DMS53 (cell line): ENCODE results near the gene ZNF445.
"Not testable (repeated sequence)": the region's sequence is repeated elsewhere in the genome, so short reads cannot be mapped to it uniquely, and the experiment has no call there.

Experiments
- DNase-seq: peaks from one replicate; lab custom pipeline; 2025; lab: John Stamatoyannopoulos, UW

The ZNF445 gene

GRCh38 chr3:44477312-44478030 is at the start of gene ZNF445:
ZNF445 (minus strand) TSS chr3:44477670; CDS start chr3:44455549, 22,121 bp downstream.
- peak; percentile 72 for DNase-seq

GRCh38 chr3:44525060-44525459 is 47.6 kb upstream of the ZNF445 start:
- DNase-seq, result no peak

GRCh38 chr3:44522494-44522933 is 45.0 kb upstream of the ZNF445 start:
- DNase-seq, result no peak

- no peak for DNase-seq
Measured at GRCh38 chr3:44521721-44522120, 44.3 kb upstream of the ZNF445 start.

GRCh38 chr3:44518782-44519156 is 41.3 kb upstream of the ZNF445 start:
- DNase-seq, result no peak

GRCh38 chr3:44516230-44516629 is 38.8 kb upstream of the ZNF445 start:
- no peak for DNase-seq

- peak; percentile 8 for DNase-seq
Measured at GRCh38 chr3:44513513-44513912, 36.0 kb upstream of the ZNF445 start.

GRCh38 chr3:44511238-44511566 is 33.7 kb upstream of the ZNF445 start:
- no peak for DNase-seq

GRCh38 chr3:44510000-44510368 is 32.5 kb upstream of the ZNF445 start:
- DNase-seq, result peak; percentile 28

GRCh38 chr3:44509393-44509921 is 32.0 kb upstream of the ZNF445 start:
- DNase-seq, result peak; percentile 8

- DNase-seq, result no peak
Measured at GRCh38 chr3:44506961-44507360, 29.5 kb upstream of the ZNF445 start.

- no peak for DNase-seq
Measured at GRCh38 chr3:44506556-44506955, 29.1 kb upstream of the ZNF445 start.

GRCh38 chr3:44504566-44504965 is 27.1 kb upstream of the ZNF445 start:
- DNase-seq, result no peak

- not testable (repeated sequence) for DNase-seq
Measured at GRCh38 chr3:44503178-44503577, 25.7 kb upstream of the ZNF445 start.

- no peak for DNase-seq
Measured at GRCh38 chr3:44501971-44502370, 24.5 kb upstream of the ZNF445 start.

- DNase-seq, result not testable (repeated sequence)
Measured at GRCh38 chr3:44499899-44500168, 22.4 kb upstream of the ZNF445 start.

- no peak for DNase-seq
Measured at GRCh38 chr3:44499149-44499898, 21.9 kb upstream of the ZNF445 start.

GRCh38 chr3:44495636-44496415 is 18.4 kb upstream of the ZNF445 start:
- no peak for DNase-seq

- DNase-seq, result no peak
Measured at GRCh38 chr3:44492496-44492895, 15.0 kb upstream of the ZNF445 start.

GRCh38 chr3:44482721-44483120 is 5.3 kb upstream of the ZNF445 start:
- no peak for DNase-seq

- peak; percentile 4 for DNase-seq
Measured at GRCh38 chr3:44478606-44479094, 1.2 kb upstream of the ZNF445 start.

GRCh38 chr3:44478055-44478468 is 592 bp upstream of the ZNF445 start:
- DNase-seq, result no peak

GRCh38 chr3:44476963-44477311 is 533 bp downstream of the ZNF445 start:
- no peak for DNase-seq
